Ectodermal cell (in vitro differentiated cells): ENCODE data around the gene RNF224.

ENCODE experiments used
- H3K27ac ChIP-seq: 2 replicates; pipeline ENCODE4 v1.7.0; 2013; ENCODE audit warnings: mild to moderate bottlenecking, low read depth, low read length; ENCODE audit not compliant: insufficient read depth, poor library complexity, severe bottlenecking
- H3K27me3 ChIP-seq: 2 replicates; pipeline ENCODE4 v1.7.0; 2013; ENCODE audit warnings: mild to moderate bottlenecking, low read length; ENCODE audit not compliant: insufficient read depth, control insufficient read depth, poor library complexity, severe bottlenecking
- H3K36me3 ChIP-seq: one replicate; pipeline ENCODE4 v1.7.0; 2013; ENCODE audit warnings: low read length; ENCODE audit not compliant: control insufficient read depth, insufficient read depth
- H3K4me1 ChIP-seq: one replicate; pipeline ENCODE4 v1.7.0; 2013; ENCODE audit warnings: low read length; ENCODE audit not compliant: control insufficient read depth, insufficient read depth
- H3K4me3 ChIP-seq: 2 replicates; pipeline ENCODE4 v1.7.0; 2013; ENCODE audit warnings: low read depth, low read length, control low read depth; ENCODE audit not compliant: insufficient read depth
- H3K9me3 ChIP-seq: 2 replicates; pipeline ENCODE4 v1.7.0; 2013; ENCODE audit warnings: mild to moderate bottlenecking, low read length, moderate library complexity; ENCODE audit not compliant: control insufficient read depth
- WGBS, 2 experiments: methylation state at CpG; one replicate each; pipeline ENCODE4 v1.1.7; 2013; ENCODE audit warnings: missing lambda C conversion rate in 2 of 2; 5-methylcytosine and 5-hydroxymethylcytosine counted together

RNF224 gene

GRCh38 chr9:137228968-137229896 is 1.9 kb downstream of the RNF224 start:
- no peak overlapping the region for H3K4me3 ChIP-seq

GRCh38 chr9:137229903-137230704 is 2.8 kb downstream of the RNF224 start:
- H3K4me3 ChIP-seq = no peak overlapping the region
- H3K27ac ChIP-seq = no peak overlapping the region
- no peaks in the 10 kb centered on the region for H3K9me3 ChIP-seq
- no peaks in the 10 kb centered on the region for H3K27me3 ChIP-seq
- no peaks in the 10 kb centered on the region for H3K4me1 ChIP-seq
- WGBS, 2 experiments = 84 to 85% methylated on average over 31 of the region's 31 CpGs
- no peaks in the 10 kb centered on the region for H3K36me3 ChIP-seq

More at GRCh38 chr9:137228968-137229896, 1.9 kb downstream of the RNF224 start:
- H3K9me3 ChIP-seq = no peaks in the 10 kb centered on the region
- no peaks in the 10 kb centered on the region for H3K4me1 ChIP-seq
- no peak overlapping the region for H3K27ac ChIP-seq
- WGBS, 2 experiments = 90% methylated on average over 27 of the region's 27 CpGs
- no peaks in the 10 kb centered on the region for H3K27me3 ChIP-seq
- no peaks in the 10 kb centered on the region for H3K36me3 ChIP-seq

GRCh38 chr9:137230705-137231371 is 3.5 kb downstream of the RNF224 start, which contains the start of gene SLC34A3:
Gene SLC34A3 (plus strand): TSS chr9:137230901. CDS start chr9:137231703, 802 bp downstream.
- no peaks in the 10 kb centered on the region for H3K27me3 ChIP-seq
- 86 to 89% methylated on average over 14 of the region's 14 CpGs for WGBS, 2 experiments
- H3K4me3 ChIP-seq = no peak within 1 kb of the TSS
- H3K36me3 ChIP-seq = no peaks in the 10 kb centered on the region
- no peaks in the 10 kb centered on the region for H3K9me3 ChIP-seq
- no peak within 1 kb of the TSS for H3K27ac ChIP-seq
- no peaks in the 10 kb centered on the region for H3K4me1 ChIP-seq

- H3K27me3 ChIP-seq = no peaks in the 10 kb centered on the region
- no peaks in the 10 kb centered on the region for H3K9me3 ChIP-seq
- H3K4me1 ChIP-seq = peaks cover 4% of the 10 kb centered on the region
- 91 to 92% methylated on average over 23 of the region's 23 CpGs for WGBS, 2 experiments
- H3K4me3 ChIP-seq = no peak overlapping the region
- no peak overlapping the region for H3K27ac ChIP-seq
- H3K36me3 ChIP-seq = no peaks in the 10 kb centered on the region
Measured at GRCh38 chr9:137231372-137232039, 4.2 kb downstream of the RNF224 start.

- no peak overlapping the region for H3K27ac ChIP-seq
- peaks cover 10% of the 10 kb centered on the region for H3K4me1 ChIP-seq
- no peak overlapping the region for H3K4me3 ChIP-seq
- no peaks in the 10 kb centered on the region for H3K9me3 ChIP-seq
- WGBS, 2 experiments = 90 to 91% methylated on average over 10 of the region's 10 CpGs
- no peaks in the 10 kb centered on the region for H3K27me3 ChIP-seq
- no peaks in the 10 kb centered on the region for H3K36me3 ChIP-seq
Measured at GRCh38 chr9:137232101-137232500, 4.8 kb downstream of the RNF224 start.

- no peak overlapping the region for H3K4me3 ChIP-seq
- no peaks in the 10 kb centered on the region for H3K27me3 ChIP-seq
- H3K4me1 ChIP-seq = peaks cover 14% of the 10 kb centered on the region
- H3K9me3 ChIP-seq = no peaks in the 10 kb centered on the region
- H3K27ac ChIP-seq = no peak overlapping the region
- WGBS, 2 experiments = 91 to 92% methylated on average over 24 of the region's 24 CpGs
- H3K36me3 ChIP-seq = no peaks in the 10 kb centered on the region
Measured at GRCh38 chr9:137232510-137232909, 5.2 kb downstream of the RNF224 start.

- 87 to 88% methylated on average over 37 to 39 of the region's 40 CpGs for WGBS, 2 experiments
- Histone ChIP-seq H3K9me3 (no peaks in the 10 kb centered on the region), H3K4me3 (no peak overlapping the region), H3K4me1 (peaks cover 21% of the 10 kb centered on the region), H3K27ac (no peak overlapping the region), H3K27me3 (no peaks in the 10 kb centered on the region), H3K36me3 (no peaks in the 10 kb centered on the region)
Measured at GRCh38 chr9:137233143-137233980, 6.1 kb downstream of the RNF224 start.

- Histone ChIP-seq H3K9me3 (no peaks in the 10 kb centered on the region), H3K4me1 (peaks cover 27% of the 10 kb centered on the region), H3K36me3 (no peaks in the 10 kb centered on the region), H3K27me3 (no peaks in the 10 kb centered on the region), H3K4me3 (no peak overlapping the region), H3K27ac (no peak overlapping the region)
- WGBS, 2 experiments = 89% methylated on average over 40 of the region's 40 CpGs
Measured at GRCh38 chr9:137234055-137234697, 6.9 kb downstream of the RNF224 start.
